AG04450 (cell line): ENCODE data around the gene GOLGA1. TPM values are rescaled to one million over a fixed set of nuclear protein-coding genes. Genes with fewer than 3 reads are reported as not detected.

Source experiments
- CTCF ChIA-PET: fragments of 300-600, 350-600 bp; formaldehyde crosslinking; extraction: SDS; loops from one replicate; lab custom pipeline; 2022; ENCODE audit warnings: antibody characterized with exemption, inconsistent platforms; lab: Charles Lee
- POLR2A ChIA-PET: fragments of 350-600 bp; formaldehyde crosslinking; extraction: SDS; loops from one replicate; lab custom pipeline; 2021; ENCODE audit warnings: antibody characterized with exemption, inconsistent platforms; lab: Yijun Ruan, JAX
- DNase-seq: peaks from one replicate; pipeline ENCODE4 v3.0.0-alpha.2; 2011; ENCODE audit warnings: low read depth, low spot score
- H3K27ac ChIP-seq: one replicate; pipeline ENCODE4 v1.5.1; 2012; ENCODE audit warnings: low read depth, low read length, control low read depth
- H3K27me3 ChIP-seq: one replicate; pipeline ENCODE4 v1.6.0; 2012; ENCODE audit warnings: low read length; ENCODE audit not compliant: control insufficient read depth, insufficient read depth
- H3K4me3 ChIP-seq: 2 replicates; pipeline ENCODE4 v1.5.1; 2011; ENCODE audit warnings: mild to moderate bottlenecking, low read depth, low read length, control low read depth
- H3K9me3 ChIP-seq: 2 replicates; pipeline ENCODE4 v1.5.1; 2012; ENCODE audit warnings: low read length; ENCODE audit not compliant: control insufficient read depth, insufficient read depth
- CTCF ChIP-seq: IDR thresholded peaks from 2 replicates; pipeline ENCODE4 v1.5.1; 2011; ENCODE audit warnings: low read depth, low read length, control low read depth, inconsistent platforms
- polyA plus RNA-seq: library from polyadenylated mRNA; depleted of rRNA; stranded (reverse); fragments of >200 nt; gene quantifications from 2 replicates; pipeline ENCODE4 v1.2.3, GENCODE V29; 2011

The GOLGA1 gene
- polyA plus RNA-seq, 1 experiment: 13.1 TPM

GRCh38 chr9:124869986-124870560, 70.8 kb downstream of the GOLGA1 start:
- Histone ChIP-seq H3K9me3 (no peaks in the 10 kb centered on the region; the same call in 1 of the 2 replicates), H3K27ac (peak overlapping the region; percentile 52), H3K27me3 (no peaks in the 10 kb centered on the region), H3K4me3 (peak overlapping the region; percentile 90)
- CTCF ChIA-PET: interaction anchor here (1.4 kb wide), 1 partner anchor 95 kb away, joined by 3 read pairs; no protein-coding TSS in a partner anchor
- no peak for DNase-seq
- POLR2A ChIA-PET: no interaction called here
- TF ChIP-seq CTCF: no peak

GRCh38 chr9:124869466-124869985, 71.4 kb downstream of the GOLGA1 start:
- Histone ChIP-seq H3K9me3 (no peaks in the 10 kb centered on the region; the same call in 1 of the 2 replicates), H3K27ac (peak overlapping the region; percentile 47), H3K27me3 (no peaks in the 10 kb centered on the region), H3K4me3 (peak overlapping the region; percentile 90)
- CTCF ChIA-PET: no interaction called here
- no peak for DNase-seq
- POLR2A ChIA-PET: no interaction called here
- TF ChIP-seq CTCF: no peak

- Histone ChIP-seq H3K27me3 (no peaks in the 10 kb centered on the region), H3K27ac (peak overlapping the region; percentile 90), H3K4me3 (peak overlapping the region; percentile 90), H3K9me3 (no peaks in the 10 kb centered on the region; the same call in 1 of the 2 replicates)
- DNase-seq: peak; percentile 16
- ChIA-PET CTCF (no interaction called here), POLR2A (interaction anchor here (0.6 kb wide), 1 partner anchor 274 kb away, joined by 3 read pairs; the partner anchor contains the start of gene SCAI)
- TF ChIP-seq CTCF: peak; percentile 24; the same call in 1 of the 2 replicates
These were observed 72.1 kb downstream of the GOLGA1 start for GRCh38 chr9:124868511-124869465.

- ChIA-PET CTCF (interaction anchor here (1.1 to 7.1 kb wide), 3 partner anchors 10 to 90 kb away, joined by 3 to 68 read pairs (median 25); partner anchors contain the start of genes NR6A1 and WDR38), POLR2A (interaction anchor here (1.0 kb wide), 1 partner anchor 86 kb away, joined by 6 read pairs; the partner anchor contains the start of gene OLFML2A)
- Histone ChIP-seq H3K4me3 (no peak overlapping the region), H3K27ac (no peak overlapping the region), H3K27me3 (no peaks in the 10 kb centered on the region), H3K9me3 (peaks cover 3% of the 10 kb centered on the region; the same call in 1 of the 2 replicates)
- no peak for TF ChIP-seq CTCF
- DNase-seq: no peak
These were observed 77.5 kb downstream of the GOLGA1 start for GRCh38 chr9:124863371-124863871.
